Renal cortex interstitium (tissue), 11 donors: Measurements from ENCODE around the gene LLGL1. TPM values are rescaled to one million over a fixed set of nuclear protein-coding genes. Genes with fewer than 3 reads are reported as not detected.
"Not testable (repeated sequence)": the region's sequence is repeated elsewhere in the genome, so short reads cannot be mapped to it uniquely, and the experiment has no call there.

Source experiments
- DNase-seq, 11 donors: peaks; one replicate each; pipeline ENCODE4 v3.0.0-alpha.2; 2013; ENCODE audit warnings: low read depth in 9 of 11, low spot score in 4 of 11; ENCODE audit errors: extremely low read depth in 1 of 11
- polyA plus RNA-seq, 3 donors: library from polyadenylated mRNA; unstranded; fragments of 120-200 nt; gene quantifications; one replicate each; pipeline ENCODE4 v1.2.1, GENCODE V29; 2013; ENCODE audit not compliant: insufficient read length in 3 of 3

Gene LLGL1
- polyA plus RNA-seq, 3 donors = 26.7 to 40.5 (median 32.1) TPM

- no peak for DNase-seq
Measured at GRCh38 chr17:18187821-18188761, 37.3 kb upstream of the LLGL1 start.

- DNase-seq = no peak
Measured at GRCh38 chr17:18190628-18191235, 34.7 kb upstream of the LLGL1 start.

- peak in 6 of 11 donors; percentile 23 to 69 (median 50) for DNase-seq
Measured at GRCh38 chr17:18191236-18191667, 34.2 kb upstream of the LLGL1 start.

GRCh38 chr17:18191967-18192366, 33.5 kb upstream of the LLGL1 start:
- DNase-seq = no peak

- DNase-seq = no peak
Measured at GRCh38 chr17:18194394-18194793, 31.0 kb upstream of the LLGL1 start.

- no peak for DNase-seq
Measured at GRCh38 chr17:18194804-18195203, 30.6 kb upstream of the LLGL1 start.

- DNase-seq = no peak
Measured at GRCh38 chr17:18195246-18195645, 30.2 kb upstream of the LLGL1 start.

GRCh38 chr17:18197535-18198194, 27.8 kb upstream of the LLGL1 start:
- DNase-seq = no peak

GRCh38 chr17:18198530-18198929, 26.9 kb upstream of the LLGL1 start:
- no peak for DNase-seq

- DNase-seq = no peak
Measured at GRCh38 chr17:18201108-18201507, 24.3 kb upstream of the LLGL1 start.

GRCh38 chr17:18203308-18203707, 22.1 kb upstream of the LLGL1 start:
- no peak for DNase-seq

- no peak for DNase-seq
Measured at GRCh38 chr17:18205861-18206260, 19.6 kb upstream of the LLGL1 start.

- no peak for DNase-seq
Measured at GRCh38 chr17:18206962-18207361, 18.5 kb upstream of the LLGL1 start.

- no peak for DNase-seq
Measured at GRCh38 chr17:18208092-18208491, 17.3 kb upstream of the LLGL1 start.

- no peak for DNase-seq
Measured at GRCh38 chr17:18213666-18214270, 11.7 kb upstream of the LLGL1 start.

GRCh38 chr17:18216906-18217305, 8.5 kb upstream of the LLGL1 start:
- not testable (repeated sequence) for DNase-seq

GRCh38 chr17:18217412-18218015, 7.9 kb upstream of the LLGL1 start:
- peak in 5 of 11 donors; percentile 32 to 67 (median 56) for DNase-seq

- DNase-seq = peak in 1 of 11 donors; percentile 29
Measured at GRCh38 chr17:18218756-18219415, 6.5 kb upstream of the LLGL1 start.

- DNase-seq = no peak
Measured at GRCh38 chr17:18224053-18224386, 1.4 kb upstream of the LLGL1 start.
